Thoracic aorta (tissue), 2 donors: ENCODE results near the gene KIFC3. TPM values are rescaled to one million over a fixed set of nuclear protein-coding genes. Genes with fewer than 3 reads are reported as not detected.
"Not testable (repeated sequence)": the region's sequence is repeated elsewhere in the genome, so short reads cannot be mapped to it uniquely, and the experiment has no call there.

Experiments used
- ATAC-seq: fragments of 150-250 bp; one replicate; pipeline ENCODE4 v1.8.0; 2017; ENCODE audit warnings: low read depth; ENCODE audit not compliant: insufficient number of reproducible peaks, low FRiP score
- DNase-seq: peaks from one replicate; pipeline ENCODE4 v3.0.0-alpha.2; 2020; ENCODE audit warnings: low spot score
- H3K27ac ChIP-seq, 2 donors: fragments of 200-600 bp; sonication (generic); 1 replicate in 1 of 2; 2 replicates in 1 of 2; pipeline ENCODE4 v1.5.1; 2016; ENCODE audit warnings: mild to moderate bottlenecking in 2 of 2, moderate library complexity in 2 of 2
- H3K27me3 ChIP-seq: fragments of 200-600 bp; sonication (generic); replicated peaks from 2 replicates; pipeline ENCODE4 v1.6.0; 2016; ENCODE audit warnings: mild to moderate bottlenecking; ENCODE audit not compliant: insufficient read depth
- H3K36me3 ChIP-seq: fragments of 200-600 bp; sonication (generic); one replicate; pipeline ENCODE4 v1.5.1; 2016
- H3K4me1 ChIP-seq, 2 donors: fragments of 200-600 bp; sonication (generic); 1 replicate in 1 of 2; 2 replicates in 1 of 2; pipeline versions ENCODE4 v1.5.1 to v1.6.0; 2016; ENCODE audit warnings: low read depth in 2 of 2, mild to moderate bottlenecking in 1 of 2; ENCODE audit not compliant: control insufficient read depth in 1 of 2
- H3K4me3 ChIP-seq: fragments of 200-600 bp; sonication (generic); 2 replicates; pipeline ENCODE4 v1.5.1; 2016; ENCODE audit warnings: mild to moderate bottlenecking
- H3K9me3 ChIP-seq: fragments of 200-600 bp; sonication (generic); 2 replicates; pipeline ENCODE4 v1.5.1; 2016
- CTCF ChIP-seq: fragments of 200-600 bp; sonication (generic); IDR thresholded peaks from one replicate; pipeline ENCODE4 v1.5.1; 2019; ENCODE audit warnings: antibody characterized with exemption
- total RNA-seq, 2 donors: library from RNA; depleted of rRNA; stranded (reverse); fragments of >200 nt; gene quantifications; one replicate each; pipeline versions ENCODE4 v1.1.0 to v1.2.3, GENCODE V29; 2016

Gene KIFC3
- total RNA-seq, 2 donors from 2014 or later = 109 to 123 TPM

GRCh38 chr16:57721356-57722209, 80.7 kb downstream of the KIFC3 start:
- ATAC-seq (no peak), DNase-seq (no peak)
- no peak for TF ChIP-seq CTCF
- Histone ChIP-seq H3K4me3 (no peak overlapping the region), H3K4me1 (no peaks in the 10 kb centered on the region), H3K36me3 (no peaks in the 10 kb centered on the region), H3K27ac (no peak overlapping the region), H3K9me3 (no peaks in the 10 kb centered on the region), H3K27me3 (no peaks in the 10 kb centered on the region)

GRCh38 chr16:57720142-57720575, 82.1 kb downstream of the KIFC3 start:
- no peaks in the 10 kb centered on the region for H3K36me3 ChIP-seq
- TF ChIP-seq CTCF = no peak
- no peak overlapping the region for H3K27ac ChIP-seq
- no peaks in the 10 kb centered on the region for H3K9me3 ChIP-seq
- no peaks in the 10 kb centered on the region for H3K27me3 ChIP-seq
- no peak for DNase-seq
- ATAC-seq = no peak
- no peaks in the 10 kb centered on the region for H3K4me1 ChIP-seq
- no peak overlapping the region for H3K4me3 ChIP-seq

GRCh38 chr16:57714047-57714446, 88.2 kb downstream of the KIFC3 start:
- Histone ChIP-seq H3K4me1 (no peaks in the 10 kb centered on the region), H3K27me3 (no peaks in the 10 kb centered on the region), H3K27ac (no peak overlapping the region), H3K36me3 (no peaks in the 10 kb centered on the region), H3K9me3 (no peaks in the 10 kb centered on the region), H3K4me3 (no peak overlapping the region)
- DNase-seq = no peak
- no peak for TF ChIP-seq CTCF
- ATAC-seq = no peak

GRCh38 chr16:57713596-57713995, 88.7 kb downstream of the KIFC3 start:
- H3K9me3 ChIP-seq = no peaks in the 10 kb centered on the region
- H3K27ac ChIP-seq = no peak overlapping the region
- ATAC-seq (no peak), DNase-seq (no peak)
- H3K4me3 ChIP-seq = no peak overlapping the region
- H3K27me3 ChIP-seq = no peaks in the 10 kb centered on the region
- no peaks in the 10 kb centered on the region for H3K4me1 ChIP-seq
- H3K36me3 ChIP-seq = no peaks in the 10 kb centered on the region
- no peak for TF ChIP-seq CTCF

- not testable (repeated sequence) for H3K4me3 ChIP-seq, H3K9me3 ChIP-seq, H3K27me3 ChIP-seq, DNase-seq, H3K4me1 ChIP-seq, H3K36me3 ChIP-seq, H3K27ac ChIP-seq, ATAC-seq
These were observed 89.7 kb downstream of the KIFC3 start for GRCh38 chr16:57712569-57712968.

- ATAC-seq (no peak), DNase-seq (no peak)
- no peaks in the 10 kb centered on the region for H3K36me3 ChIP-seq
- no peaks in the 10 kb centered on the region for H3K27me3 ChIP-seq
- TF ChIP-seq CTCF = no peak
- no peak overlapping the region for H3K27ac ChIP-seq
- H3K4me1 ChIP-seq = no peaks in the 10 kb centered on the region
- no peaks in the 10 kb centered on the region for H3K9me3 ChIP-seq
- H3K4me3 ChIP-seq = no peak overlapping the region
These were observed 90.3 kb downstream of the KIFC3 start for GRCh38 chr16:57711993-57712392.
